Epidermal melanocyte (primary cell): Measurements from ENCODE around the gene LEAP2.
"Not testable (repeated sequence)": the region's sequence is repeated elsewhere in the genome, so short reads cannot be mapped to it uniquely, and the experiment has no call there.

Experiments used
- DNase-seq: peaks from one replicate; pipeline ENCODE4 v3.0.0; 2011; ENCODE audit warnings: low spot score; ENCODE audit not compliant: insufficient read length

The LEAP2 gene

GRCh38 chr5:132840896-132841295 is 32.6 kb upstream of the LEAP2 start:
- no peak for DNase-seq

DNA sequence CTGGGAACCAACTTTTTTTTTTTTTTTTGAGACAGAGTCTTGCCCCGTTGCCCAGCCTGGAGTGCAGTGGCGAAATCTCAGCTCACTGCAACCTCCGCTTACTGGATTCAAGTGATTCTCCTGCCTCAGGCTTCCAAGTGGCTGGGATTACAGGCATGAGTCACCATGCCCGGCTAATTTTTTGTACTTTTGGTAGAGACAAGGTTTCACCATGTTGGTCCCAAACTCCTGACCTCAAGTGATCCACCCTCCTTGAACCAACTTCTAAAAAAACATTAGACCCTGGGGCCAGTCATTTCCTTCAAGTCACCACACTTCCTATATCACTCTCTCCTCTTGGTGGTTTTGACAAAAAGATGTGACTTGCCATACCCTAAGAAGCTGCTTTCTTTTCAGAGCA is 32.2 kb upstream of the LEAP2 start:
- DNase-seq = no peak

DNA sequence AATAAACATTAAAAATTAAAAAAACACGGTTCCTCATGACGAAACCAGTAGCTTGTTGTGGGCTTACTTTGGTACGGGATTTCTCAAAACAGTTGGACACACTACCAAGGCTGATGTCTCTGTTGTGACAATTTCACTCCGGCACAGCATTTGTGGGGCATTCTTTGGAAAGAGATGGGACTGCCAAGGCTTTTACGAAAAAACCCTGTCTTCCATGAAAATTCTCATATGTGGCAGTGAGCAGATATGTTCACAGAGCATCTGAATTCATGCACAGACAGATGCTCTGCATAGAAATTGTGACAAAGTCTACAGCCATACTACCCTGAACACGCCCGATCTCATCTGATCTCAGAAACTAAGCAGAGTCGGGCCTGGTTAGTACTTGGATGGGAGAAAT is 25.2 kb upstream of the LEAP2 start:
- no peak for DNase-seq

DNA sequence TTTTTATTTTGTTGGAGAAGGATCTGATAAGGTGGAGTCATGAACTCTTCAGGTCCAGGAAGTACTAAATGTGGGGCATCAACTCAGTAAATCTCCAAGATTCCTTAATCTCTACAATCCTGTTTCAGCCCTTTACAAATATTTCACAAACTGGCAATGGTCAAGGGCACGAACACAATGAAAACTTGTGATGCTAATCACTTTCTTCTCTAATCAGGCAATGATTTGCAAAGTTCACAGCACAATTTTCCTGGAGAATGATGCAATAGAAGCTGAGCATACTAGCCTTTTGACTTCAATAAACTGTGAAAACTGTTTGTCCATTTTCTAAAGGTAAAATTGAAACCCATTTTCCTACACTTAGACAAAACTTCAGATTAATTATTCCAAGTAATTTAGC is 24.1 kb upstream of the LEAP2 start:
- DNase-seq = no peak

DNA sequence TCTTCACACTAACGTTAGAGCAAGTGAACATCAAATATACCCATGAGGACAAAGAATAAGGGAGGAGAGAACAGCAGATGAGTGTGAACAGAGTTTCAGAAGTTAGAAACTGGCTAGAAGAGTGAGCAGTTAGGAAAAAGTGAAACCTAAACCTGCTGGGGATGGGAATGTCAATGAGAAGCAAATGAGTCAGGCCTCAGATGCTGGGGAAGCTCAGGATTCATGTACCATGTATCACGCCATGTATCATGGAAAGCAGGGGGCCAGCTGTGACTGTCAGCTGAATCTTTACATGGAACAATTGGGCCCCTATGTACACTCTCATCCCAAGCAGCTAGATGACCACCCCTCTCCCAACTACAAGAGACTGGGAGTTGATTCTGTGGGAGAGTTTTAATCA is 23.4 kb upstream of the LEAP2 start:
- no peak for DNase-seq

GRCh38 chr5:132853323-132853722 is 20.1 kb upstream of the LEAP2 start:
- DNase-seq = no peak

GRCh38 chr5:132853790-132854189 is 19.7 kb upstream of the LEAP2 start:
- DNase-seq = no peak

DNA sequence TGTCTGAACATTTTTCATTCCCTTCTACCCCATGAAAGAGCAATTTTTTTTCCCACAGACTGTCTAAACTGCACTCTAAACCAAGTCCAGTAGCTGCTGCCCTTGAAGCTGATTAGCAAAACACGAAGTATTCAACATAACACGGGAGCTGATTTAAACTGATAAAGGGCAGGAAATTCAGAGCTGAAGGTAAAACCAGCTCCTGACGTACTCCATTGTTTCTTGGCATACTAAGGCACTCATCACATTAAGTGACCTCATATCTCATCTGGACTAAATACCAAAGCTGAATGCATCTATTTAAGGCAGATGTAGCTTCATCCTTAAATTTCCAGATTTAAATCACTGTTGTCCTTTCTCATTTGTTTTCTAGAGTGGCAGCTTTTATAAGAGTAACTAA is 19.2 kb upstream of the LEAP2 start:
- no peak for DNase-seq

GRCh38 chr5:132854992-132855391 is 18.5 kb upstream of the LEAP2 start:
- DNase-seq = not testable (repeated sequence)

DNA sequence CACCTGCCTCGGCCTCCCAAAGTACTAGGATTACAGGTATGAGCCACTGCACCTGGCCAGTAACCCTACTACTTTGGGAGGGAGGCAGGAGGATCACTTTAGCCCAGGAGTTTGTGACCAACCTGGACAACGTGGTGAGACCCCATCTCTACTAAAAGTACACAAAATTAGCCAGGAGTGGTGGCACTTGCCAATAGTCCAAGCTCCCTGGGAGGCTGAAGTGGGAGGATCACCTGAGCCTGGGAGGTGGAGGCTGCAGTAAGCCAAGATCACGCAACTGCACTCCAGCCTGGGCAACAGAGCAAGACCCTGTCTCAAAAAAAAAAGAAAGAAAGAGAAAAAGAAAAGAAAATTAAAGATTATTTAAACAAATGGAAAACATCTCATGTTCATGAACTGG is 17.5 kb upstream of the LEAP2 start:
- no peak for DNase-seq

DNA sequence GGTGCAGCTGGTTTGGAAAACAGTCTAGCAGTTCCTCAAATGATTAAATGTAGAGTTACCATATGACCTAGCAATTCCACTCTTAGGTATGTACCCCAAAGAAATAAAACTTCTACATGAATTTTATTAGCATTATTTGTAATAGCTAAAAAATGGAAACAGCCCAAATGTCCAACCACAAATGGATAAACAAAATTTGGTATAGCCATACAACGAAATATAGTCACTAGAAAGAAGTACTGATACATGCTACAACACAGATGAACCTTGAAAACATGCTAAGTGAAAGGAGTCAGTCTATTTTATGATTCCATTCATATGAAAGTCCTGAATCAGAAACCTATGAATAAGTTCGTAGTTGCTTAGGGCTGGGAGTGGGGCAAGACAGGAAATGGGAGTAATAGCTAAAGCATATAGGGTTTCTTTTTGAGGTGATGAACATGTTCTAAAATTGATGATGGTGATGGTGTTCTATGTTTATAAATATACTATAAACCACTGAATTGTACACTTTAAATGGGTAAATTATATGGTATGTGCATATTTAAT is 13.5 kb upstream of the LEAP2 start:
- DNase-seq = no peak

GRCh38 chr5:132860742-132861141 is 12.7 kb upstream of the LEAP2 start:
- no peak for DNase-seq

GRCh38 chr5:132865668-132866341 is 7.7 kb upstream of the LEAP2 start:
- DNase-seq = no peak

DNA sequence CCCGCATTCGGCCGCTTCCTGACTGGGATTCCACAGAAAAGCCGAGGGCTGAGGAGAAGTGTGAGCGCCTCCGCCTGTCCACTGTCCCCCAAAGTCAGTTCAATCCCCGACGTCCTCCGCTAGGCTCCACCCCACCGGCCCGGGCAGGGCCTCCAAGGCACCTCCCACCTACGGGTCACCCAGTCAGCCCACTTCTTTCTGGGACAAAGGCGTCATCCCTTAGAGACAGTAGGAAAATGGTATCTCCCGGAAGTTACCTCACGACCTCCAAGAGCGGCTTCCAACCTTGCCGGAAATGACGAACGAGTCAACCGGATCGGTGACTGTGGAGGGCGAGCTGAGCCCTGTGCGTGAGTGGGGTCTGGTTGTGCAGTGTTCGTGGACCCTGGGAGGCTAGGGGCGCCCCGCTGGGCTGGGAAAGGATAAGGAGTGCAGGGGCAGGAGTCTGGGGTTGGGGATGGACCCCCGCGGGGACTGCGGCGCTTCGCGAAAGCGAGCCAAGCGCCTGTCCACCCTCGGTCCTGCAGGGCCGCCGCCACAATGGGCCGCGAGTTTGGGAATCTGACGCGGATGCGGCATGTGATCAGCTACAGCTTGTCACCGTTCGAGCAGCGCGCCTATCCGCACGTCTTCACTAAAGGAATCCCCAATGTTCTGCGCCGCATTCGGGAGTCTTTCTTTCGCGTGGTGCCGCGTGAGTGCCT is 7.0 kb upstream of the LEAP2 start, which contains the start of the genes GDF9 and UQCRQ:
Gene GDF9, minus strand, starts transcription at position 128 of the 704 bp plus-strand sequence. CDS start 1,936 bp downstream, outside the sequence.
Gene UQCRQ, plus strand, starts transcription at position 301 of the 704 bp plus-strand sequence. Its CDS starts 240 bp downstream, at position 541.
- DNase-seq = peak; percentile 93

GRCh38 chr5:132867046-132867451 is 6.4 kb upstream of the LEAP2 start:
- no peak for DNase-seq

- DNase-seq = no peak
Measured at GRCh38 chr5:132868754-132869153, 4.7 kb upstream of the LEAP2 start.

GRCh38 chr5:132870801-132871200 is 2.7 kb upstream of the LEAP2 start:
- DNase-seq = no peak

DNA sequence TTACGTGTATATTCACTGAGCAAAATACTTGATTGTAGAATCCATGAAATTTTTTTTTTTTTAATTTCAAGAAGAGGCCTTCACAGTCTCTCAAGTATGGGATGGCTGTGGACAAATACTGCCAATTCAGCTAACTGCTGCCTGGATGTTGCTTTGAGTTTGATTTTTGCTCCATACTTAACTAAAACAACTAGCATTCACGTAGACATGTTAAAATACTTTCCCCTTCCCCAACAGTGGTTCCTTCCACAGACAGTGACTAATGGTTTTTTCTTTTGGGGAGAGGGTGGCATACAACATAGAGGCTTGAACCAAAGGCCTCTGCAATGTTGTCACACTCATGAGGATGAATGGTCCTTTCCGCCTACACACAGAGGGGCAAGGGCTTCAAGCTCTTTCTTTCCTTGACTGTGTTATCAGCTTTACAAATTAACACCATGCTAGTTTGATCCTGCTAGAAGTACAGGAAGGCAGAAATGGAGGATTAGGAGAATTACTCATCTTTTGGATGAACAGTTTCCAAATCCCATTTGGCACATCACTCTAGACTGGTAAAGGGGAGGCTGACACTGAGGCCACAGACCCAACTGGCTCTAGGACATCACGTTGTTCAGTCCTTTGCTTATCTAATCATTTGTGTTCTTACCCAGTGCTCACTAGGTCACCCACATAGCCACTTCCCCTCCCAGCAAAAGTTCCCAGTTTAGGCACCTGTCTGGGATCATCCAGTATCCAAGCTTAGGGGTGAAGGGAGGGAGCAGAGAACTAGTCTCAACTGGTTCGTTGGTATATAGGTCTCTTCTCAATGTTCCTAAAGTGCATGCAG is 1.8 kb upstream of the LEAP2 start:
- DNase-seq = no peak

GRCh38 chr5:132872788-132873118 is 715 bp upstream of the LEAP2 start:
- DNase-seq = no peak

- DNase-seq = no peak
Measured at GRCh38 chr5:132873930-132874271, 433 bp downstream of the LEAP2 start.

DNA sequence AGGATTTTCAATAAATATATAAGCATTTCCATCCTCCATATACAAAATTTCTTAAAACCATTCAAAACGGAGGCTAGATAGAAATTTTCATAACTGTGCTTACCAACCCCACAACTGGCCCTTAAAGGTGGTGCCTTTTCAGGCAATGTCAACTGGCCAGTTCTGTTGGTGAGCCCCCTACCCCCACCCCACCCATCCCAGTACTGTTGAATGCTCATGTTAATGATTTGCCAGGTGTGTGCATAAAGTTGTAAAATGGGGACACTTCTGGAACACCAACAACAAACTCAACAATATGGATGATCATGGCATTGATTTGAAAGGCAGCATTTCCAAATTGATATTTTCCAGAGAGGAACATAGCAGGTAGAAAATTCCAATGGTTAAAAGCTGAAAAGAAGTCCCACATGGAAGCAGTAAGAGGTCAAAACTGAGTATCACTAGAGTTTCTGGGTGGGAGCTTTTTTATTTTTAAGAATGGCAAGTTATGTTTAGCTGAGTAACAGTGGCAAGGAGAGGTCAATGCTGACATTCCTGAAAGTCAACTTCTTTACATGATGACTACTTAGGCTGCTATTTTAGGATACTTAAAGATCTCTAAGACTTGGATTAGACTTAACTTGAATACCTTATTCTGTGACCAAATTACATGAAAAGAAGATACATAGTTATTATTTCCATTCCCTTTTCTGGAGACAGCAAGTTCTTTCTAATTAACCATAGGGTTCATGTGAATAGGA is 2.7 kb downstream of the LEAP2 start:
- no peak for DNase-seq
